DND-41 (cell line): ENCODE measurements around the gene AGXT.

Experiments
- ATAC-seq: fragments of 200-7000 bp; cut with Tn5 transposase; 3 replicates; pipeline ENCODE4 v1.9.1; 2021; ENCODE audit warnings: low read depth; ENCODE audit not compliant: insufficient read depth
- DNase-seq: peaks from one replicate; pipeline ENCODE4 v3.0.0-alpha.2; 2020
- H2AFZ ChIP-seq: 2 replicates; pipeline ENCODE4 v1.6.0; 2012; ENCODE audit warnings: low read depth, low read length
- H3K27ac ChIP-seq: 2 replicates; pipeline ENCODE4 v1.5.1; 2012; ENCODE audit warnings: low read length, inconsistent platforms
- H3K27me3 ChIP-seq: fragments of 200-600 bp; sonication (generic); 2 replicates; pipeline ENCODE4 v1.6.0; 2012; ENCODE audit warnings: low read length, mild to moderate bottlenecking, inconsistent platforms; ENCODE audit not compliant: insufficient read depth, poor library complexity
- H3K36me3 ChIP-seq: 2 replicates; pipeline ENCODE4 v1.5.1; 2012; ENCODE audit warnings: low read length, inconsistent platforms; ENCODE audit not compliant: insufficient read depth
- H3K4me1 ChIP-seq: 2 replicates; pipeline ENCODE4 v1.5.1; 2012; ENCODE audit warnings: mild to moderate bottlenecking, low read length; ENCODE audit not compliant: insufficient read depth
- H3K4me2 ChIP-seq: 2 replicates; pipeline ENCODE4 v1.6.0; 2012; ENCODE audit warnings: mild to moderate bottlenecking, moderate library complexity, low read length, inconsistent platforms; ENCODE audit not compliant: insufficient read depth
- H3K4me3 ChIP-seq, 2 experiments: fragments of 200-600 bp in 1 of 2; shearing (Covaris generic) in 1 of 2; 2 replicates each; pipeline ENCODE4 v1.5.1; 2012 to 2016; ENCODE audit warnings: inconsistent platforms in 2 of 2, low read length in 2 of 2, mild to moderate bottlenecking in 2 of 2, low read depth in 1 of 2, moderate library complexity in 1 of 2
- H3K79me2 ChIP-seq: 2 replicates; pipeline ENCODE4 v1.6.0; 2012; ENCODE audit warnings: low read length, inconsistent platforms; ENCODE audit not compliant: insufficient read depth
- H3K9ac ChIP-seq: 2 replicates; pipeline ENCODE4 v1.6.0; 2012; ENCODE audit warnings: low read depth, mild to moderate bottlenecking, inconsistent platforms, low read length, moderate library complexity
- H3K9me3 ChIP-seq: 2 replicates; pipeline ENCODE4 v1.5.1; 2012; ENCODE audit warnings: low read length, moderate library complexity, mild to moderate bottlenecking, inconsistent platforms; ENCODE audit not compliant: insufficient read depth, severe bottlenecking
- H4K20me1 ChIP-seq: 2 replicates; pipeline ENCODE4 v1.6.0; 2012; ENCODE audit warnings: low read length; ENCODE audit not compliant: insufficient read depth
- EZH2 ChIP-seq: IDR thresholded peaks from 3 replicates; pipeline ENCODE4 v1.6.1; 2012; ENCODE audit warnings: borderline replicate concordance, low read depth, mild to moderate bottlenecking, moderate library complexity, low read length, inconsistent platforms; ENCODE audit not compliant: severe bottlenecking
- TF ChIP-seq, protein P1 (sequence below): IDR thresholded peaks from 2 replicates; pipeline ENCODE4 v1.5.1; 2012; ENCODE audit warnings: borderline replicate concordance, low read length, moderate library complexity, mild to moderate bottlenecking; ENCODE audit not compliant: poor library complexity, severe bottlenecking; ENCODE audit errors: extremely low read depth

Gene AGXT

GRCh38 chr2:240899468-240899865, 30.8 kb downstream of the AGXT start:
- H3K27ac ChIP-seq = no peak overlapping the region

DNA sequence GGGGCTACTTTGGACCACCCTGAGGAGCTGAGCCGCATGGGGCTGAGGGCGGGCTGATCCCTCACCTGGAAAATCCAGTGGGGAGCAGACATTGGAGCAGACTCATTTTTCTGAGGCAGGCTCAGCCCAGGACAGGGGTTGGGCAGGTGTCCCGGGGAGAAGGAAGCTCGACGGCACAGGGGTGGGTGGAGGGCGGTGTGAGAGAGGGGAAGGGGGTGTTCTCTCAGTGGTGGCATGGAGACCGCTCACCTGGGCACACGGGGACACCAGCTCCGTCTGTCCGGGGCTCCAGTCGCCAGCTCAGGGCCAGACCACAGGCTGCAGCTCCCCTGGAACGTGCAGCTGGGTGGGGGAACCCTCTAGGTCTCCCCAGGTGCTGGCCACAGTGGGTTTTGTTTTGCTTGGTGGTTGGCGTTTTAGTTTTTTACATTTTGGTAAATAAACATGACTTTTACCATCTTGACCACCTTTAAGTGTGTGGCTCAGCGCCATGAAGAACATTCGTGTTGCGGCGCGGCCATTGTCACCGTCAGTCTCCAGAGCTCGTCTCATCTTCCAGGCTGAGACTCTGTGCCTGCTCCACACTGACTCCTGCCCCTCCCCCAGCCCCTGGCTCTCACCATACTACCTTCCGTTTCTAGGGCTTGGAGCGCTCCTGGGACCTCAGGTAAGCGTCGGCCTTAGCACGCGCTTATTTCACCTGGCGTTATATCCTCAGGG, 31.7 kb downstream of the AGXT start:
- no peak overlapping the region for H3K9ac ChIP-seq
- no peaks in the 10 kb centered on the region for H3K9me3 ChIP-seq
- no peak overlapping the region for H3K4me3 ChIP-seq
- H2AFZ ChIP-seq = no peak overlapping the region
- H4K20me1 ChIP-seq = peaks cover 3% of the 10 kb centered on the region; the same call in 1 of the 2 replicates
- DNase-seq (no peak), ATAC-seq (no peak)
- no peaks in the 10 kb centered on the region for H3K36me3 ChIP-seq
- H3K27ac ChIP-seq = no peak overlapping the region
- no peaks in the 10 kb centered on the region for H3K79me2 ChIP-seq
- H3K4me1 ChIP-seq = no peaks in the 10 kb centered on the region
- no peak for TF ChIP-seq EZH2
- TF ChIP-seq, protein P1, sequence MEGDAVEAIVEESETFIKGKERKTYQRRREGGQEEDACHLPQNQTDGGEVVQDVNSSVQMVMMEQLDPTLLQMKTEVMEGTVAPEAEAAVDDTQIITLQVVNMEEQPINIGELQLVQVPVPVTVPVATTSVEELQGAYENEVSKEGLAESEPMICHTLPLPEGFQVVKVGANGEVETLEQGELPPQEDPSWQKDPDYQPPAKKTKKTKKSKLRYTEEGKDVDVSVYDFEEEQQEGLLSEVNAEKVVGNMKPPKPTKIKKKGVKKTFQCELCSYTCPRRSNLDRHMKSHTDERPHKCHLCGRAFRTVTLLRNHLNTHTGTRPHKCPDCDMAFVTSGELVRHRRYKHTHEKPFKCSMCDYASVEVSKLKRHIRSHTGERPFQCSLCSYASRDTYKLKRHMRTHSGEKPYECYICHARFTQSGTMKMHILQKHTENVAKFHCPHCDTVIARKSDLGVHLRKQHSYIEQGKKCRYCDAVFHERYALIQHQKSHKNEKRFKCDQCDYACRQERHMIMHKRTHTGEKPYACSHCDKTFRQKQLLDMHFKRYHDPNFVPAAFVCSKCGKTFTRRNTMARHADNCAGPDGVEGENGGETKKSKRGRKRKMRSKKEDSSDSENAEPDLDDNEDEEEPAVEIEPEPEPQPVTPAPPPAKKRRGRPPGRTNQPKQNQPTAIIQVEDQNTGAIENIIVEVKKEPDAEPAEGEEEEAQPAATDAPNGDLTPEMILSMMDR = no peak
- H3K27me3 ChIP-seq = peaks cover 4% of the 10 kb centered on the region
- no peak overlapping the region for H3K4me2 ChIP-seq

More at GRCh38 chr2:240899468-240899865, 30.8 kb downstream of the AGXT start:
- no peaks in the 10 kb centered on the region for H3K79me2 ChIP-seq
- no peak overlapping the region for H2AFZ ChIP-seq
- no peaks in the 10 kb centered on the region for H3K36me3 ChIP-seq
- H3K9me3 ChIP-seq = no peaks in the 10 kb centered on the region
- H3K4me2 ChIP-seq = no peak overlapping the region
- H3K27me3 ChIP-seq = peaks cover 4% of the 10 kb centered on the region
- TF ChIP-seq EZH2 = no peak
- H4K20me1 ChIP-seq = peaks cover 5% of the 10 kb centered on the region; the same call in 1 of the 2 replicates
- H3K4me3 ChIP-seq = no peak overlapping the region
- ATAC-seq = no peak
- DNase-seq = no peak
- H3K4me1 ChIP-seq = no peaks in the 10 kb centered on the region
- H3K9ac ChIP-seq = no peak overlapping the region

DNA sequence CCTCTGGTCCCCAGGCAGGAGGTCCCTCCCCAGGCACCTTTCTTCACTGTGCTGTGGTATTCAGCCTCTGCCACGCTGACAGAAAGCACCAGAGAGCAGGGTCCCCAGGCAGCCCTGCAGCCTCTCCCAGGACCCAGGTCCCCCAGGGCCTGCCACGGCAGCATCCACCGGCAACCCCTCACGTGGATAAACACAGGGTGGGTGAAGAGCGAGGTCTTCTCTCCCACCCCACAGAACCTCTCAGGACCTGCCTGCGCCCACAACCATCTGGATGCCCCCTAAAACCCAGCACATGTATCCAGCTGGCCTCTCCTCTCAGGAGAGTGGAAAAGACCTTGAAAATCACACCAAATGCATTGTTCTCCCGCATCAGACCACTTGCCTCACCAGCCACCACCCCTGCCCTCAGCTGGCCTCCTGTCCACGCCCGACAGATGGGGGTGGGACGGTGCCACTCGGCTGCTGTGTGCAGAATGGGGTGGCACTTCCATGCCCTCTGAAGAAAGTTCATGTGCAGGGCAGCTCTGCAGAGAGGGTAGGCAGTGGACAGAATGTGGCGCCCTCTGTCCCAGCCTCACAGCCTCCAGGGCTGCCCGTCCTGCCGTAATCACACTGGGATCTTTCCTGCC, 33.5 kb downstream of the AGXT start:
- H3K79me2 ChIP-seq = no peaks in the 10 kb centered on the region
- no peak overlapping the region for H3K4me3 ChIP-seq
- H3K36me3 ChIP-seq = no peaks in the 10 kb centered on the region
- ATAC-seq (no peak), DNase-seq (no peak)
- no peak overlapping the region for H2AFZ ChIP-seq
- H3K9me3 ChIP-seq = no peaks in the 10 kb centered on the region
- no peak overlapping the region for H3K9ac ChIP-seq
- H3K27ac ChIP-seq = no peak overlapping the region
- TF ChIP-seq, protein P1 = no peak
- TF ChIP-seq EZH2 = no peak
- H3K4me2 ChIP-seq = no peak overlapping the region
- no peaks in the 10 kb centered on the region; the same call in 1 of the 2 replicates for H4K20me1 ChIP-seq
- peaks cover 4% of the 10 kb centered on the region for H3K27me3 ChIP-seq
- H3K4me1 ChIP-seq = no peaks in the 10 kb centered on the region

- Histone ChIP-seq H2AFZ (no peak overlapping the region), H3K9me3 (no peaks in the 10 kb centered on the region), H3K27me3 (peaks cover 4% of the 10 kb centered on the region), H4K20me1 (no peaks in the 10 kb centered on the region; the same call in 1 of the 2 replicates), H3K27ac (no peak overlapping the region), H3K36me3 (no peaks in the 10 kb centered on the region), H3K4me1 (no peaks in the 10 kb centered on the region), H3K9ac (no peak overlapping the region), H3K79me2 (no peaks in the 10 kb centered on the region), H3K4me3 (no peak overlapping the region), H3K4me2 (no peak overlapping the region)
- ATAC-seq = no peak
- TF ChIP-seq, protein P1 = no peak
- no peak for TF ChIP-seq EZH2
- DNase-seq = no peak
These were observed 34.0 kb downstream of the AGXT start for GRCh38 chr2:240902615-240903041.
